Measurements from ENCODE around the gene DNAH14.
"Not testable (repeated sequence)": the region's sequence is repeated elsewhere in the genome, so short reads cannot be mapped to it uniquely, and the experiment has no call there.

The DNAH14 gene

GRCh38 chr1:224938652-224939051 lies 9.2 kb downstream of the DNAH14 start:
- H3K4me3 ChIP-seq (ENCODE audit: low read depth, low read length) = no peak overlapping the region
- no peak for TF ChIP-seq CTCF (IDR thresholded peaks at IDR 0.05; ENCODE audit: low read depth, low read length, missing control alignments)
- DNase-seq (ENCODE audit: low read depth) = no peak

- TF ChIP-seq CTCF (IDR thresholded peaks at IDR 0.05; ENCODE audit: low read depth, low read length, missing control alignments) = no peak
- H3K4me3 ChIP-seq (ENCODE audit: low read depth, low read length) = no peak overlapping the region
- no peak for DNase-seq (ENCODE audit: low read depth)
Observed at GRCh38 chr1:224939844-224940425, 10.5 kb downstream of the DNAH14 start.

GRCh38 chr1:224940735-224941134 lies 11.3 kb downstream of the DNAH14 start:
- not testable (repeated sequence) for DNase-seq (ENCODE audit: low read depth); H3K4me3 ChIP-seq (ENCODE audit: low read depth, low read length)

GRCh38 chr1:224945651-224946348 lies 16.3 kb downstream of the DNAH14 start:
- DNase-seq (ENCODE audit: low read depth) = not testable (repeated sequence)

GRCh38 chr1:224946349-224946691 lies 16.8 kb downstream of the DNAH14 start:
- H3K4me3 ChIP-seq (ENCODE audit: low read depth, low read length); DNase-seq (ENCODE audit: low read depth): not testable (repeated sequence)

More at GRCh38 chr1:224945651-224946348, 16.3 kb downstream of the DNAH14 start:
- H3K4me3 ChIP-seq (ENCODE audit: low read depth, low read length) = not testable (repeated sequence)

- H3K4me3 ChIP-seq (ENCODE audit: low read depth, low read length) = no peak overlapping the region
- TF ChIP-seq CTCF (IDR thresholded peaks at IDR 0.05; ENCODE audit: low read depth, low read length, missing control alignments) = no peak
- no peak for DNase-seq (ENCODE audit: low read depth)
Observed at GRCh38 chr1:224957696-224958095, 28.2 kb downstream of the DNAH14 start.

GRCh38 chr1:224958490-224958889 lies 29.0 kb downstream of the DNAH14 start:
- TF ChIP-seq CTCF (IDR thresholded peaks at IDR 0.05; ENCODE audit: low read depth, low read length, missing control alignments) = no peak
- no peak overlapping the region for H3K4me3 ChIP-seq (ENCODE audit: low read depth, low read length)
- DNase-seq (ENCODE audit: low read depth) = no peak

GRCh38 chr1:224959115-224959514 lies 29.6 kb downstream of the DNAH14 start:
- H3K4me3 ChIP-seq (ENCODE audit: low read depth, low read length) = no peak overlapping the region
- no peak for DNase-seq (ENCODE audit: low read depth)
- TF ChIP-seq CTCF (IDR thresholded peaks at IDR 0.05; ENCODE audit: low read depth, low read length, missing control alignments) = no peak

All from GM12864 (cell line).